Muscle of leg (tissue), 16 donors: ENCODE measurements around the gene SYTL3. TPM values are rescaled to one million over a fixed set of nuclear protein-coding genes. Genes with fewer than 3 reads are reported as not detected.
"Not testable (repeated sequence)": the region's sequence is repeated elsewhere in the genome, so short reads cannot be mapped to it uniquely, and the experiment has no call there.

Experiments
- DNase-seq: peaks from one replicate; pipeline ENCODE4 v3.0.0; 2013
- H3K27ac ChIP-seq: one replicate; pipeline ENCODE4 v1.5.1; 2013; ENCODE audit warnings: mild to moderate bottlenecking, low read length, control low read depth
- H3K27me3 ChIP-seq: one replicate; pipeline ENCODE4 v1.6.1; 2013; ENCODE audit warnings: low read length; ENCODE audit not compliant: control insufficient read depth, insufficient read depth
- H3K36me3 ChIP-seq: one replicate; pipeline ENCODE4 v1.6.1; 2013; ENCODE audit warnings: low read length; ENCODE audit not compliant: control insufficient read depth, insufficient read depth
- H3K4me1 ChIP-seq: one replicate; pipeline ENCODE4 v1.6.1; 2013; ENCODE audit warnings: low read length; ENCODE audit not compliant: control insufficient read depth, insufficient read depth
- H3K4me3 ChIP-seq: one replicate; pipeline ENCODE4 v1.5.1; 2013; ENCODE audit warnings: low read length, control low read depth
- H3K9me3 ChIP-seq: replicated peaks from 2 replicates; pipeline ENCODE4 v1.6.1; 2013; ENCODE audit warnings: low read depth, low read length; ENCODE audit not compliant: control insufficient read depth
- WGBS: methylation state at CpG from one replicate; pipeline ENCODE4 v1.1.5; 2013; ENCODE audit warnings: missing lambda C conversion rate; ENCODE audit not compliant: insufficient coverage; 5-methylcytosine and 5-hydroxymethylcytosine counted together
- long read RNA-seq, 11 donors: transcript quantifications; one replicate each; lab custom pipeline, GENCODE V29; 2026
- polyA plus RNA-seq, 8 donors: library from polyadenylated mRNA; unstranded; fragments of 120-200 nt; gene quantifications; one replicate each; pipeline versions ENCODE4 v1.2.1 to v1.2.3, GENCODE V29; 2013; ENCODE audit warnings: inconsistent platforms in 1 of 8, low replicate concordance in 1 of 8; ENCODE audit not compliant: insufficient read length in 8 of 8, insufficient read depth in 1 of 8
- total RNA-seq: library from RNA; stranded (reverse); fragments of 120-200 nt; gene quantifications from one replicate; pipeline ENCODE4 v1.2.4, GENCODE V29; 2013

SYTL3 gene
- total RNA-seq, result 7.8 TPM
- 10 to 100 TPM in 1 of 8 donors, 1 to 10 TPM in 7; 4.2 to 10.5 (median 7.3) TPM for polyA plus RNA-seq
- long read RNA-seq, donor 1, result 0 reads
- long read RNA-seq, donor 2, result 0 reads
- long read RNA-seq, donor 3, partial matches to known transcripts, result 5 of 14 reads
- long read RNA-seq, donor 3, other reads (novel, unspliced or antisense), result 9 of 14 reads
- long read RNA-seq, donor 4, result 0 reads
- long read RNA-seq, donor 5, result 0 reads
- long read RNA-seq, donor 6, result 0 reads
- long read RNA-seq, donor 7, result 0 reads
- long read RNA-seq, donor 8, result 0 reads
- long read RNA-seq, donor 9, result 0 reads
- long read RNA-seq, donor 10, result 0 reads
- long read RNA-seq, donor 11, result 0 reads

GRCh38 chr6:158649289-158650143 lies at the start of gene SYTL3:
Gene SYTL3, plus strand, starts transcription at chr6:158650054. Its CDS starts 13,215 bp downstream, at chr6:158663269.
- Histone ChIP-seq H3K36me3 (no peaks in the 10 kb centered on the region), H3K4me1 (peaks cover 7% of the 10 kb centered on the region), H3K9me3 (no peaks in the 10 kb centered on the region), H3K27me3 (no peaks in the 10 kb centered on the region), H3K27ac (no peak within 1 kb of the TSS), H3K4me3 (no peak within 1 kb of the TSS)
- no peak for DNase-seq
- 83% methylated on average over 3 of the region's 15 CpGs for WGBS

GRCh38 chr6:158603261-158604047 lies 46.4 kb upstream of the SYTL3 start:
- H3K36me3 ChIP-seq, result peaks cover 23% of the 10 kb centered on the region
- H3K27me3 ChIP-seq, result no peaks in the 10 kb centered on the region
- no peaks in the 10 kb centered on the region for H3K9me3 ChIP-seq
- H3K27ac ChIP-seq, result no peak overlapping the region
- H3K4me1 ChIP-seq, result no peaks in the 10 kb centered on the region
- DNase-seq, result no peak
- 100% methylated on average over 3 of the region's 15 CpGs for WGBS
- no peak overlapping the region for H3K4me3 ChIP-seq

GRCh38 chr6:158604048-158604406 lies 45.8 kb upstream of the SYTL3 start:
- Histone ChIP-seq H3K4me3 (no peak overlapping the region), H3K4me1 (no peaks in the 10 kb centered on the region), H3K27me3 (no peaks in the 10 kb centered on the region), H3K36me3 (peaks cover 27% of the 10 kb centered on the region), H3K9me3 (no peaks in the 10 kb centered on the region), H3K27ac (no peak overlapping the region)
- 73% methylated on average over 2 of the region's 6 CpGs for WGBS
- DNase-seq, result no peak

- Histone ChIP-seq H3K4me3 (no peak overlapping the region), H3K27me3 (no peaks in the 10 kb centered on the region), H3K9me3 (no peaks in the 10 kb centered on the region), H3K36me3 (peaks cover 32% of the 10 kb centered on the region), H3K27ac (no peak overlapping the region), H3K4me1 (no peaks in the 10 kb centered on the region)
- peak; percentile 73 for DNase-seq
- 30% methylated on average over 12 of the region's 13 CpGs for WGBS
Measured at GRCh38 chr6:158605266-158605878, 44.5 kb upstream of the SYTL3 start.

GRCh38 chr6:158606011-158606410 lies 43.8 kb upstream of the SYTL3 start:
- WGBS, result 97% methylated on average over 13 of the region's 15 CpGs
- H3K36me3 ChIP-seq, result peaks cover 39% of the 10 kb centered on the region
- H3K27me3 ChIP-seq, H3K27ac ChIP-seq, H3K4me3 ChIP-seq, H3K4me1 ChIP-seq, H3K9me3 ChIP-seq, DNase-seq: not testable (repeated sequence)

- no peaks in the 10 kb centered on the region for H3K27me3 ChIP-seq
- H3K4me3 ChIP-seq, result no peak overlapping the region
- peaks cover 44% of the 10 kb centered on the region for H3K36me3 ChIP-seq
Measured at GRCh38 chr6:158606935-158607334, 42.9 kb upstream of the SYTL3 start.

GRCh38 chr6:158607411-158608170 lies 42.3 kb upstream of the SYTL3 start:
- Histone ChIP-seq H3K27me3 (no peaks in the 10 kb centered on the region), H3K4me1 (no peaks in the 10 kb centered on the region), H3K9me3 (no peaks in the 10 kb centered on the region), H3K27ac (no peak overlapping the region), H3K4me3 (no peak overlapping the region), H3K36me3 (peaks cover 44% of the 10 kb centered on the region)
- 69% methylated on average over 14 of the region's 14 CpGs for WGBS
- no peak for DNase-seq

More at GRCh38 chr6:158606935-158607334, 42.9 kb upstream of the SYTL3 start:
- no peak overlapping the region for H3K27ac ChIP-seq
- H3K4me1 ChIP-seq, result no peaks in the 10 kb centered on the region
- H3K9me3 ChIP-seq, result no peaks in the 10 kb centered on the region
- WGBS, result 78% methylated on average over 4 of the region's 7 CpGs
- no peak for DNase-seq

GRCh38 chr6:158608221-158608620 lies 41.6 kb upstream of the SYTL3 start:
- Histone ChIP-seq H3K27me3 (no peaks in the 10 kb centered on the region), H3K4me3 (no peak overlapping the region), H3K36me3 (peaks cover 44% of the 10 kb centered on the region), H3K4me1 (no peaks in the 10 kb centered on the region), H3K9me3 (no peaks in the 10 kb centered on the region), H3K27ac (no peak overlapping the region)
- WGBS, result 89% methylated on average over 11 of the region's 12 CpGs
- DNase-seq, result no peak

GRCh38 chr6:158609455-158610155 lies 40.2 kb upstream of the SYTL3 start:
- no peaks in the 10 kb centered on the region for H3K4me1 ChIP-seq
- no peak overlapping the region for H3K4me3 ChIP-seq
- peaks cover 44% of the 10 kb centered on the region for H3K36me3 ChIP-seq
- H3K27me3 ChIP-seq, result no peaks in the 10 kb centered on the region
- DNase-seq, result no peak
- WGBS, result 80% methylated on average over 11 of the region's 13 CpGs
- H3K9me3 ChIP-seq, result no peaks in the 10 kb centered on the region
- H3K27ac ChIP-seq, result no peak overlapping the region
